CD4-positive, alpha-beta T cell treated with Interleukin-17A for 1 hour (primary cell): ENCODE measurements around the gene RPS6KB2.
"Not testable (repeated sequence)": the region's sequence is repeated elsewhere in the genome, so short reads cannot be mapped to it uniquely, and the experiment has no call there.

Experiments used
- DNase-seq: peaks from one replicate; pipeline ENCODE4 v3.0.0-alpha.2; 2020

RPS6KB2 gene

GRCh38 chr11:67397986-67398660 lies 30.2 kb upstream of the RPS6KB2 start:
- DNase-seq: no peak

GRCh38 chr11:67398661-67399563 lies 29.4 kb upstream of the RPS6KB2 start:
- no peak for DNase-seq

- no peak for DNase-seq
Observed at GRCh38 chr11:67400251-67400941, 27.9 kb upstream of the RPS6KB2 start.

GRCh38 chr11:67400942-67401494 lies 27.3 kb upstream of the RPS6KB2 start:
- no peak for DNase-seq

GRCh38 chr11:67401495-67402191 lies 26.7 kb upstream of the RPS6KB2 start, which contains the start of gene PPP1CA:
TSS of gene PPP1CA (minus strand) at chr11:67401858. CDS start at chr11:67401782, 76 bp downstream.
- DNase-seq: peak; percentile 90

- not testable (repeated sequence) for DNase-seq
Observed at GRCh38 chr11:67402192-67402839, 26.0 kb upstream of the RPS6KB2 start.

- DNase-seq: not testable (repeated sequence)
Observed at GRCh38 chr11:67403085-67403484, 25.2 kb upstream of the RPS6KB2 start.

GRCh38 chr11:67404515-67405195 lies 23.6 kb upstream of the RPS6KB2 start:
- DNase-seq: peak; percentile 66

GRCh38 chr11:67405196-67405567 lies 23.1 kb upstream of the RPS6KB2 start:
- DNase-seq: no peak

GRCh38 chr11:67405688-67406339 lies 22.5 kb upstream of the RPS6KB2 start:
- no peak for DNase-seq

GRCh38 chr11:67406420-67406968 lies 21.8 kb upstream of the RPS6KB2 start:
- DNase-seq: no peak

GRCh38 chr11:67406969-67407687 lies 21.2 kb upstream of the RPS6KB2 start:
- DNase-seq: peak; percentile 42

GRCh38 chr11:67407688-67408163 lies 20.6 kb upstream of the RPS6KB2 start:
- DNase-seq: no peak

GRCh38 chr11:67408437-67409200 lies 19.7 kb upstream of the RPS6KB2 start:
- DNase-seq: no peak

GRCh38 chr11:67409261-67409666 lies 19.0 kb upstream of the RPS6KB2 start:
- peak; percentile 84 for DNase-seq

GRCh38 chr11:67409781-67410368 lies 18.4 kb upstream of the RPS6KB2 start:
- DNase-seq: no peak

GRCh38 chr11:67410369-67410831 lies 17.9 kb upstream of the RPS6KB2 start:
- no peak for DNase-seq
